HCT116 (cell line): ENCODE results near the gene KIF18B. TPM values are rescaled to one million over a fixed set of nuclear protein-coding genes. Genes with fewer than 3 reads are reported as not detected.

Source experiments
- ATAC-seq: fragments of 200-7000 bp; cut with Tn5 transposase; 2 replicates; pipeline ENCODE4 v1.9.1; 2020; ENCODE audit warnings: mild to moderate bottlenecking, moderate library complexity
- BruUV-seq: library from RNA; stranded (reverse); fragments of 400-500 nt; replicated peaks from 2 replicates; lab custom pipeline; 2021; lab: Mats Ljungman, UMichigan
- CTCF ChIA-PET: fragments of 300-600 bp; sonication (Branson Sonifier 250); formaldehyde crosslinking; loops from one replicate; lab custom pipeline; 2021; ENCODE audit warnings: antibody characterized with exemption; lab: Charles Lee
- POLR2A ChIA-PET: fragments of 300-600, 350-600 bp; sonication (Branson Sonifier 250); formaldehyde crosslinking; loops from one replicate; lab custom pipeline; 2021; ENCODE audit warnings: antibody characterized with exemption; lab: Charles Lee
- RAD21 ChIA-PET, 2 experiments: fragments of 300-600 bp; sonication (Branson Sonifier 250); formaldehyde crosslinking; loops; one replicate each; lab custom pipeline; 2023; ENCODE audit warnings: low total read pairs in 2 of 2; ENCODE audit not compliant: uncharacterized antibody in 2 of 2, unreplicated experiment in 2 of 2, low non-redundant PET in 1 of 2; lab: Charles Lee
- DNase-seq: peaks from one replicate; pipeline ENCODE4 v3.0.0-alpha.2; 2010; ENCODE audit warnings: low read depth, low spot score
- H2AFZ ChIP-seq: fragments of 200-600 bp; shearing (Covaris generic), sonication (generic); 2 replicates; pipeline ENCODE4 v1.6.1; 2017; ENCODE audit warnings: low read depth, mixed run types, mixed read lengths, antibody characterized with exemption, low read length; ENCODE audit not compliant: poor library complexity, severe bottlenecking
- H3K27ac ChIP-seq: 2 replicates; pipeline ENCODE4 v1.5.1; 2012; ENCODE audit warnings: low read depth, low read length
- H3K27me3 ChIP-seq: fragments of 200-600 bp; sonication (generic); 2 replicates; pipeline ENCODE4 v1.6.1; 2016; ENCODE audit warnings: mixed run types, low read length, mixed read lengths; ENCODE audit not compliant: insufficient read depth
- H3K36me3 ChIP-seq, 2 experiments: fragments of 200-500 bp in 1 of 2; fragments of 200-600 bp in 1 of 2; sonication (Bioruptor generic) in 1 of 2; sonication (generic) in 1 of 2; 2 replicates each; pipeline versions ENCODE4 v1.5.1 to v1.6.1; 2014 to 2016; ENCODE audit warnings: low read length in 2 of 2, inconsistent platforms in 1 of 2, mixed read lengths in 1 of 2, mixed run types in 1 of 2; ENCODE audit not compliant: insufficient read depth in 2 of 2, control insufficient read depth in 1 of 2
- H3K4me1 ChIP-seq, 2 experiments: fragments of 200-600 bp in 1 of 2; sonication (generic) in 1 of 2; 2 replicates each; pipeline versions ENCODE4 v1.5.1 to v1.6.1; 2012 to 2017; ENCODE audit warnings: low read length in 2 of 2, inconsistent platforms in 1 of 2, mild to moderate bottlenecking in 1 of 2, mixed read lengths in 1 of 2, mixed run types in 1 of 2, moderate library complexity in 1 of 2; ENCODE audit not compliant: insufficient read depth in 2 of 2, control insufficient read depth in 1 of 2
- H3K4me2 ChIP-seq: fragments of 200-600 bp; sonication (generic); 2 replicates; pipeline ENCODE4 v1.6.1; 2017; ENCODE audit warnings: mixed run types, low read length, mixed read lengths
- H3K4me3 ChIP-seq, 2 experiments: fragments of 200-600 bp in 1 of 2; sonication (generic) in 1 of 2; replicated peaks in 1 of 2; 2 replicates each; pipeline ENCODE4 v1.5.1; 2011 to 2016; ENCODE audit warnings: low read length in 2 of 2, control low read depth in 1 of 2, low read depth in 1 of 2, mild to moderate bottlenecking in 1 of 2, mixed read lengths in 1 of 2, mixed run types in 1 of 2
- H3K79me2 ChIP-seq: fragments of 200-600 bp; sonication (generic); 2 replicates; pipeline ENCODE4 v1.6.1; 2017; ENCODE audit warnings: mild to moderate bottlenecking, mixed run types, low read length, moderate library complexity, mixed read lengths; ENCODE audit not compliant: insufficient read depth
- H3K9ac ChIP-seq: fragments of 200-600 bp; sonication (generic); 2 replicates; pipeline ENCODE4 v1.6.1; 2016; ENCODE audit warnings: low read length, mixed read lengths
- H3K9me2 ChIP-seq: fragments of 200-600 bp; sonication (generic), shearing (Covaris generic); 2 replicates; pipeline ENCODE4 v1.6.1; 2017; ENCODE audit warnings: mixed run types, mild to moderate bottlenecking, moderate library complexity; ENCODE audit not compliant: insufficient read depth
- H3K9me3 ChIP-seq, 2 experiments: fragments of 200-500 bp in 1 of 2; fragments of 200-600 bp in 1 of 2; sonication (Bioruptor generic) in 1 of 2; sonication (generic) in 1 of 2; 2 replicates each; pipeline ENCODE4 v1.6.1; 2014 to 2017; ENCODE audit warnings: low read length in 2 of 2, mixed read lengths in 2 of 2, inconsistent platforms in 1 of 2, low read depth in 1 of 2, mild to moderate bottlenecking in 1 of 2, mixed run types in 1 of 2, moderate library complexity in 1 of 2; ENCODE audit not compliant: control insufficient read depth in 1 of 2, insufficient read depth in 1 of 2
- H4K20me1 ChIP-seq: fragments of 200-600 bp; sonication (generic), shearing (Covaris generic); 2 replicates; pipeline ENCODE4 v1.6.1; 2017; ENCODE audit warnings: mixed run types, mild to moderate bottlenecking, moderate library complexity; ENCODE audit not compliant: insufficient read depth
- CBX3 ChIP-seq: IDR thresholded peaks from 2 replicates; pipeline ENCODE4 v1.6.1; 2012; ENCODE audit warnings: low read depth
- EGR1 ChIP-seq: IDR thresholded peaks from 2 replicates; pipeline ENCODE4 v1.6.1; 2012; ENCODE audit warnings: low read depth
- EZH2 ChIP-seq: fragments of 200-600 bp; sonication (generic); IDR thresholded peaks from 2 replicates; pipeline ENCODE4 v1.6.1; 2017; ENCODE audit warnings: antibody characterized with exemption, mixed run types
- EZH2phosphoT487 ChIP-seq: fragments of 200-600 bp; IDR thresholded peaks from 2 replicates; pipeline ENCODE4 v1.6.1; 2018; ENCODE audit warnings: antibody characterized with exemption, borderline replicate concordance
- JUND ChIP-seq: IDR thresholded peaks from 2 replicates; pipeline ENCODE4 v1.6.1; 2012
- MAX ChIP-seq: IDR thresholded peaks from 2 replicates; pipeline ENCODE4 v1.6.1; 2012
- RAD21 ChIP-seq: IDR thresholded peaks from 2 replicates; pipeline ENCODE4 v1.6.1; 2012; ENCODE audit warnings: low read depth, mild to moderate bottlenecking
- SIN3A ChIP-seq: IDR thresholded peaks from 2 replicates; pipeline ENCODE4 v1.6.1; 2012; ENCODE audit warnings: low read depth
- SP1 ChIP-seq: IDR thresholded peaks from 2 replicates; pipeline ENCODE4 v1.6.1; 2012; ENCODE audit warnings: low read depth
- SRF ChIP-seq: IDR thresholded peaks from 2 replicates; pipeline ENCODE4 v1.6.1; 2012; ENCODE audit warnings: low read depth
- TCF7L2 ChIP-seq: IDR thresholded peaks from 2 replicates; pipeline ENCODE4 v1.7.0; 2011; ENCODE audit warnings: borderline replicate concordance, inconsistent platforms; ENCODE audit not compliant: insufficient read depth, insufficient read length; ENCODE audit errors: extremely low read depth
- YY1 ChIP-seq: IDR thresholded peaks from 2 replicates; pipeline ENCODE4 v1.6.1; 2011; ENCODE audit warnings: low read length, low read depth, moderate library complexity, mild to moderate bottlenecking; ENCODE audit not compliant: insufficient replicate concordance; ENCODE audit errors: extremely low read depth
- ZBTB33 ChIP-seq: IDR thresholded peaks from 2 replicates; pipeline ENCODE4 v1.6.1; 2011; ENCODE audit warnings: mild to moderate bottlenecking, low read length, moderate library complexity; ENCODE audit not compliant: insufficient replicate concordance; ENCODE audit errors: extremely low read depth
- ZNF274 ChIP-seq: fragments of 200-500 bp; sonication (Bioruptor generic); IDR thresholded peaks from 2 replicates; pipeline ENCODE4 v1.6.1; 2014; ENCODE audit warnings: mild to moderate bottlenecking, low read depth, low read length, inconsistent platforms
- intact Hi-C: fragments of 100-400 bp; cut with micrococcal nuclease; formaldehyde crosslinking; loops from 2 replicates; pipeline ENCODE4 v1.10.0; 2022
- total RNA-seq: library from RNA; stranded (reverse); gene quantifications from one replicate; pipeline ENCODE4 v1.2.1, GENCODE V29; 2021; ENCODE audit not compliant: unreplicated experiment

KIF18B gene
- total RNA-seq, 1 experiment from 2014 or later, result 76.4 TPM

- Histone ChIP-seq H4K20me1 (no peaks in the 10 kb centered on the region), H3K9me2 (no peaks in the 10 kb centered on the region), H3K9ac (no peak overlapping the region), H3K27ac (no peak overlapping the region), H2AFZ (no peak overlapping the region), H3K27me3 (no peaks in the 10 kb centered on the region), H3K4me2 (no peak overlapping the region), H3K79me2 (no peaks in the 10 kb centered on the region), H3K4me3 (no peak overlapping the region), H3K36me3 (no peaks in the 10 kb centered on the region), H3K9me3 (no peaks in the 10 kb centered on the region), H3K4me1 (peaks cover 0 to 18% of the 10 kb centered on the region in 2 experiments; a peak in 2 of 4 replicates)
- no peak for ATAC-seq
- BruUV-seq, result no TSS peak
- intact Hi-C loops, result no loop called here
- ChIA-PET RAD21 (no interaction called here), CTCF (no interaction called here), POLR2A (no interaction called here)
- TF ChIP-seq SIN3A (no peak), RAD21 (no peak), YY1 (no peak), EGR1 (no peak), ZNF274 (no peak), EZH2phosphoT487 (no peak), SP1 (no peak), CBX3 (no peak), TCF7L2 (no peak)
- no peak for DNase-seq
Observed at GRCh38 chr17:44916781-44917241, 30.8 kb downstream of the KIF18B start.

GRCh38 chr17:44915862-44916780 lies 31.5 kb downstream of the KIF18B start:
- no peak overlapping the region for H3K9ac ChIP-seq
- no peak overlapping the region for H3K4me2 ChIP-seq
- DNase-seq (no peak), ATAC-seq (no peak)
- BruUV-seq, result no TSS peak
- H3K4me3 ChIP-seq, result no peak overlapping the region
- no peaks in the 10 kb centered on the region for H3K9me2 ChIP-seq
- no peaks in the 10 kb centered on the region for H3K27me3 ChIP-seq
- no peaks in the 10 kb centered on the region for H3K36me3 ChIP-seq
- no peaks in the 10 kb centered on the region for H3K9me3 ChIP-seq
- H3K79me2 ChIP-seq, result no peaks in the 10 kb centered on the region
- ChIA-PET CTCF (no interaction called here), RAD21 (no interaction called here), POLR2A (no interaction called here)
- peaks cover 0 to 18% of the 10 kb centered on the region in 2 experiments; a peak in 2 of 4 replicates for H3K4me1 ChIP-seq
- no peaks in the 10 kb centered on the region for H4K20me1 ChIP-seq
- H2AFZ ChIP-seq, result no peak overlapping the region
- intact Hi-C loops, result no loop called here
- no peak overlapping the region for H3K27ac ChIP-seq
- TF ChIP-seq SP1 (no peak), EZH2 (no peak), JUND (no peak), RAD21 (no peak), CBX3 (no peak), TCF7L2 (no peak), ZNF274 (no peak), SRF (no peak), EGR1 (no peak), ZBTB33 (no peak), SIN3A (no peak), MAX (no peak)
